GM23338 (cell line): Measurements from ENCODE around the gene PSMA8. TPM values are rescaled to one million over a fixed set of nuclear protein-coding genes. Genes with fewer than 3 reads are reported as not detected.

Experiments used
- ATAC-seq: fragments of 200-7000 bp; cut with Tn5 transposase; 3 replicates; pipeline ENCODE4 v1.9.1; 2020
- DNase-seq: peaks from one replicate; pipeline ENCODE4 v3.0.0-alpha.2; 2015; ENCODE audit warnings: low spot score
- H2AFZ ChIP-seq: fragments of 200-600 bp; sonication (generic); 2 replicates; pipeline ENCODE4 v1.8.0; 2016; ENCODE audit warnings: antibody characterized with exemption, mild to moderate bottlenecking, moderate library complexity
- H3F3A ChIP-seq: fragments of 200-600 bp; sonication (generic); replicated peaks from 2 replicates; pipeline ENCODE4 v1.8.0; 2017; ENCODE audit warnings: antibody characterized with exemption, mixed run types, low read depth
- H3K27ac ChIP-seq: fragments of 200-600 bp; sonication (generic); 2 replicates; pipeline ENCODE4 v1.6.1; 2016; ENCODE audit warnings: low read depth
- H3K27me3 ChIP-seq: fragments of 200-600 bp; sonication (generic); 2 replicates; pipeline ENCODE4 v1.8.0; 2016; ENCODE audit warnings: mild to moderate bottlenecking, mixed run types, moderate library complexity; ENCODE audit not compliant: insufficient read depth
- H3K36me3 ChIP-seq: fragments of 200-600 bp; sonication (generic); 2 replicates; pipeline ENCODE4 v1.8.0; 2016; ENCODE audit warnings: mild to moderate bottlenecking; ENCODE audit not compliant: insufficient read depth
- H3K4me1 ChIP-seq: fragments of 200-600 bp; sonication (generic); 2 replicates; pipeline ENCODE4 v1.8.0; 2016; ENCODE audit warnings: mild to moderate bottlenecking, moderate library complexity; ENCODE audit not compliant: insufficient read depth
- H3K4me2 ChIP-seq: fragments of 200-600 bp; sonication (generic); 2 replicates; pipeline ENCODE4 v1.7.1; 2017; ENCODE audit warnings: mixed run types
- H3K4me3 ChIP-seq: fragments of 200-600 bp; sonication (generic); 2 replicates; pipeline ENCODE4 v1.6.1; 2016; ENCODE audit warnings: mixed run types
- H3K79me2 ChIP-seq: fragments of 200-600 bp; sonication (generic); replicated peaks from 2 replicates; pipeline ENCODE4 v1.8.0; 2017; ENCODE audit warnings: mild to moderate bottlenecking; ENCODE audit not compliant: insufficient read depth
- H3K9me2 ChIP-seq: fragments of 200-600 bp; sonication (generic); 2 replicates; pipeline ENCODE4 v1.8.0; 2017; ENCODE audit not compliant: insufficient read depth
- H4K20me1 ChIP-seq: fragments of 200-600 bp; sonication (generic); replicated peaks from 2 replicates; pipeline ENCODE4 v1.8.0; 2017; ENCODE audit warnings: mild to moderate bottlenecking; ENCODE audit not compliant: insufficient read depth
- H3K27ac Mint-ChIP-seq: 2 replicates; pipeline ENCODE4 v1.8.0; 2020; ENCODE audit warnings: inconsistent platforms, mild to moderate bottlenecking, moderate library complexity, mixed read lengths
- H3K27me3 Mint-ChIP-seq: 3 replicates; pipeline ENCODE4 v1.8.0; 2022; ENCODE audit warnings: low read depth, mild to moderate bottlenecking, moderate library complexity, mixed read lengths, inconsistent platforms; ENCODE audit not compliant: insufficient read depth, poor library complexity
- H3K36me3 Mint-ChIP-seq: 3 replicates; pipeline ENCODE4 v1.8.0; 2021; ENCODE audit warnings: low read depth, mild to moderate bottlenecking, inconsistent platforms, moderate library complexity, mixed read lengths
- H3K4me1 Mint-ChIP-seq: 3 replicates; pipeline ENCODE4 v1.8.0; 2020; ENCODE audit warnings: mild to moderate bottlenecking, inconsistent platforms, mixed read lengths
- H3K4me3 Mint-ChIP-seq: 3 replicates; pipeline ENCODE4 v1.8.0; 2021; ENCODE audit warnings: moderate library complexity, mild to moderate bottlenecking, inconsistent platforms, mixed read lengths
- H3K9me3 Mint-ChIP-seq: 3 replicates; pipeline ENCODE4 v1.8.0; 2020; ENCODE audit warnings: moderate library complexity, mild to moderate bottlenecking, inconsistent platforms, mixed read lengths
- polyA plus RNA-seq: library from polyadenylated mRNA; unstranded; fragments of >200 nt; fragmentation: Nextera tagmentation; extraction: Ambion mirVana; gene quantifications from 2 replicates; pipeline ENCODE4 v1.2.1, GENCODE V29; 2016
- total RNA-seq: library from RNA; depleted of rRNA; stranded (reverse); fragments of >200 nt; shearing (Covaris generic); gene quantifications from 2 replicates; pipeline ENCODE4 v1.2.3, GENCODE V29; 2014
- TF ChIP-seq, protein P1 (sequence below), 2 experiments: fragments of 200-600 bp in 1 of 2; sonication (generic) in 1 of 2; conservative IDR thresholded peaks; 2 replicates each; pipeline versions ENCODE4 v1.5.1 to v1.6.1; 2016 to 2017; ENCODE audit warnings: antibody characterized with exemption in 2 of 2, low read depth in 2 of 2, mild to moderate bottlenecking in 2 of 2, moderate library complexity in 1 of 2
- TF ChIP-seq, protein P2 (sequence below): fragments of 250-450 bp; sonication (Bioruptor Pico); IDR thresholded peaks from 2 replicates; pipeline ENCODE4 v1.5.0; 2020; ENCODE audit warnings: mild to moderate bottlenecking, moderate library complexity

Gene PSMA8
- total and polyA plus RNA-seq, 2 experiments from 2014 or later: not detected

DNA sequence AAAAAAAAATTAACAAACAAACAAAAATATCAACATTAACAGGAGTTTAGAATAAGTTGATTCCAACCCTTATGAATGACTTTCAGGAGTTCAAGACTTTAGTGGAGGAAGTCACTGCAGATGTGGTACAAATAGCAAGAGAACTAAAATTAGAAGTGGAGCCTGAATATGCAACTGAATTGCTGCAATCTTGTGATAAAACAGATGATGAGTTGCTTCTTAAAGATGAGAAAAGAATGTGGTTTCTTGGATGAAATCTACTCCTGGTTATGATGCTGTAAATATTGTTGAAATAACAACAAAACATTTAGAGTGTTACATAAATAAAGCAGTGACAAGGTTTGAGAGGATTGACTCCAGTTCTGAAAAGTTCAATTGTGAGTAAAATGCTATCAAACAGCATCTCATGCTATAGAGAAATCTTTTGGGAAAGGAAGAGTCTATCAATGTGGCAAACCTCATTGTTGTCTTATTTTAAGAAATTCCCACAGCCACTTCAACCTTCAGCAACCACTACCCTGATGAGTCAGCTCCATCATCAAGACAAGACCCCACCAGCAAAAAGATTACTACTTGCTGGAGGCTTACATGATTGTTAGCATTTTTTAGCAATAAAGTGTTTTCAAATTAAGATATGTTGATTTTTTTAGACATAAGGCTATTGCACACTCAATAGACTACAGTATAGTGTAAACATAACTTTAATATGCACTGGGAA is 49.9 kb downstream of the PSMA8 start (continued):
- TF ChIP-seq, protein P1, sequence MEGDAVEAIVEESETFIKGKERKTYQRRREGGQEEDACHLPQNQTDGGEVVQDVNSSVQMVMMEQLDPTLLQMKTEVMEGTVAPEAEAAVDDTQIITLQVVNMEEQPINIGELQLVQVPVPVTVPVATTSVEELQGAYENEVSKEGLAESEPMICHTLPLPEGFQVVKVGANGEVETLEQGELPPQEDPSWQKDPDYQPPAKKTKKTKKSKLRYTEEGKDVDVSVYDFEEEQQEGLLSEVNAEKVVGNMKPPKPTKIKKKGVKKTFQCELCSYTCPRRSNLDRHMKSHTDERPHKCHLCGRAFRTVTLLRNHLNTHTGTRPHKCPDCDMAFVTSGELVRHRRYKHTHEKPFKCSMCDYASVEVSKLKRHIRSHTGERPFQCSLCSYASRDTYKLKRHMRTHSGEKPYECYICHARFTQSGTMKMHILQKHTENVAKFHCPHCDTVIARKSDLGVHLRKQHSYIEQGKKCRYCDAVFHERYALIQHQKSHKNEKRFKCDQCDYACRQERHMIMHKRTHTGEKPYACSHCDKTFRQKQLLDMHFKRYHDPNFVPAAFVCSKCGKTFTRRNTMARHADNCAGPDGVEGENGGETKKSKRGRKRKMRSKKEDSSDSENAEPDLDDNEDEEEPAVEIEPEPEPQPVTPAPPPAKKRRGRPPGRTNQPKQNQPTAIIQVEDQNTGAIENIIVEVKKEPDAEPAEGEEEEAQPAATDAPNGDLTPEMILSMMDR (conservative IDR thresholded peaks at IDR 0.05; ENCODE audit: low read depth in 2 of 2): no peak

DNA sequence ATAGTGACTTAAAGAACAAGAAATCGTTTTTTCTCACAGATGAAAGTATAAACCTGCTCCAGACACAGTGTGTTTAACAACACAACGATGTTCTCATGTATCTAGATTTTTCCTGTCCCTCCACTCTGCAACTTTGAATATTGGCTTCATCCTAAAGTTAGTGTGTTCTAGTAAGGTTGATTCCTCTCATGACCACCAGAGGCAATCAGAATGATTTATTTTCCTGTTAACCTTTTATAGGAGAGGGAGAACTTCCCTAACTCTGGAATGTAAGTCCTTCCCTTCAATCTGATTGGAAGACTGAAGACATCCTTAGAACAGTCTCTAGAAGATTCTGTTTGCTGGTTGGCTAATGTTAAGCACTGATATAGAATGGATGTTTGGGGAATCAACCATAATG is 51.6 kb downstream of the PSMA8 start:
- Histone ChIP-seq H3K4me1 (no peaks in the 10 kb centered on the region), H3K27ac (no peak overlapping the region), H3K79me2 (no peaks in the 10 kb centered on the region), H4K20me1 (no peaks in the 10 kb centered on the region), H3K9me2 (no peaks in the 10 kb centered on the region), H3K4me3 (no peak overlapping the region), H3F3A (no peaks in the 10 kb centered on the region), H3K36me3 (no peaks in the 10 kb centered on the region), H2AFZ (no peak overlapping the region), H3K4me2 (no peak overlapping the region), H3K27me3 (no peaks in the 10 kb centered on the region)
- H3K27ac Mint-ChIP-seq: no peak overlapping the region
- H3K27me3 Mint-ChIP-seq: peaks cover 3% of the 10 kb centered on the region
- H3K36me3 Mint-ChIP-seq: no peaks in the 10 kb centered on the region
- ATAC-seq (peak; percentile 85), DNase-seq (peak; percentile 73)
- TF ChIP-seq, protein P1 (conservative IDR thresholded peaks at IDR 0.05; ENCODE audit: low read depth in 2 of 2): peak in 1 of 2 experiments; percentile 54; a peak in 3 of 4 replicates
- TF ChIP-seq, protein P2, sequence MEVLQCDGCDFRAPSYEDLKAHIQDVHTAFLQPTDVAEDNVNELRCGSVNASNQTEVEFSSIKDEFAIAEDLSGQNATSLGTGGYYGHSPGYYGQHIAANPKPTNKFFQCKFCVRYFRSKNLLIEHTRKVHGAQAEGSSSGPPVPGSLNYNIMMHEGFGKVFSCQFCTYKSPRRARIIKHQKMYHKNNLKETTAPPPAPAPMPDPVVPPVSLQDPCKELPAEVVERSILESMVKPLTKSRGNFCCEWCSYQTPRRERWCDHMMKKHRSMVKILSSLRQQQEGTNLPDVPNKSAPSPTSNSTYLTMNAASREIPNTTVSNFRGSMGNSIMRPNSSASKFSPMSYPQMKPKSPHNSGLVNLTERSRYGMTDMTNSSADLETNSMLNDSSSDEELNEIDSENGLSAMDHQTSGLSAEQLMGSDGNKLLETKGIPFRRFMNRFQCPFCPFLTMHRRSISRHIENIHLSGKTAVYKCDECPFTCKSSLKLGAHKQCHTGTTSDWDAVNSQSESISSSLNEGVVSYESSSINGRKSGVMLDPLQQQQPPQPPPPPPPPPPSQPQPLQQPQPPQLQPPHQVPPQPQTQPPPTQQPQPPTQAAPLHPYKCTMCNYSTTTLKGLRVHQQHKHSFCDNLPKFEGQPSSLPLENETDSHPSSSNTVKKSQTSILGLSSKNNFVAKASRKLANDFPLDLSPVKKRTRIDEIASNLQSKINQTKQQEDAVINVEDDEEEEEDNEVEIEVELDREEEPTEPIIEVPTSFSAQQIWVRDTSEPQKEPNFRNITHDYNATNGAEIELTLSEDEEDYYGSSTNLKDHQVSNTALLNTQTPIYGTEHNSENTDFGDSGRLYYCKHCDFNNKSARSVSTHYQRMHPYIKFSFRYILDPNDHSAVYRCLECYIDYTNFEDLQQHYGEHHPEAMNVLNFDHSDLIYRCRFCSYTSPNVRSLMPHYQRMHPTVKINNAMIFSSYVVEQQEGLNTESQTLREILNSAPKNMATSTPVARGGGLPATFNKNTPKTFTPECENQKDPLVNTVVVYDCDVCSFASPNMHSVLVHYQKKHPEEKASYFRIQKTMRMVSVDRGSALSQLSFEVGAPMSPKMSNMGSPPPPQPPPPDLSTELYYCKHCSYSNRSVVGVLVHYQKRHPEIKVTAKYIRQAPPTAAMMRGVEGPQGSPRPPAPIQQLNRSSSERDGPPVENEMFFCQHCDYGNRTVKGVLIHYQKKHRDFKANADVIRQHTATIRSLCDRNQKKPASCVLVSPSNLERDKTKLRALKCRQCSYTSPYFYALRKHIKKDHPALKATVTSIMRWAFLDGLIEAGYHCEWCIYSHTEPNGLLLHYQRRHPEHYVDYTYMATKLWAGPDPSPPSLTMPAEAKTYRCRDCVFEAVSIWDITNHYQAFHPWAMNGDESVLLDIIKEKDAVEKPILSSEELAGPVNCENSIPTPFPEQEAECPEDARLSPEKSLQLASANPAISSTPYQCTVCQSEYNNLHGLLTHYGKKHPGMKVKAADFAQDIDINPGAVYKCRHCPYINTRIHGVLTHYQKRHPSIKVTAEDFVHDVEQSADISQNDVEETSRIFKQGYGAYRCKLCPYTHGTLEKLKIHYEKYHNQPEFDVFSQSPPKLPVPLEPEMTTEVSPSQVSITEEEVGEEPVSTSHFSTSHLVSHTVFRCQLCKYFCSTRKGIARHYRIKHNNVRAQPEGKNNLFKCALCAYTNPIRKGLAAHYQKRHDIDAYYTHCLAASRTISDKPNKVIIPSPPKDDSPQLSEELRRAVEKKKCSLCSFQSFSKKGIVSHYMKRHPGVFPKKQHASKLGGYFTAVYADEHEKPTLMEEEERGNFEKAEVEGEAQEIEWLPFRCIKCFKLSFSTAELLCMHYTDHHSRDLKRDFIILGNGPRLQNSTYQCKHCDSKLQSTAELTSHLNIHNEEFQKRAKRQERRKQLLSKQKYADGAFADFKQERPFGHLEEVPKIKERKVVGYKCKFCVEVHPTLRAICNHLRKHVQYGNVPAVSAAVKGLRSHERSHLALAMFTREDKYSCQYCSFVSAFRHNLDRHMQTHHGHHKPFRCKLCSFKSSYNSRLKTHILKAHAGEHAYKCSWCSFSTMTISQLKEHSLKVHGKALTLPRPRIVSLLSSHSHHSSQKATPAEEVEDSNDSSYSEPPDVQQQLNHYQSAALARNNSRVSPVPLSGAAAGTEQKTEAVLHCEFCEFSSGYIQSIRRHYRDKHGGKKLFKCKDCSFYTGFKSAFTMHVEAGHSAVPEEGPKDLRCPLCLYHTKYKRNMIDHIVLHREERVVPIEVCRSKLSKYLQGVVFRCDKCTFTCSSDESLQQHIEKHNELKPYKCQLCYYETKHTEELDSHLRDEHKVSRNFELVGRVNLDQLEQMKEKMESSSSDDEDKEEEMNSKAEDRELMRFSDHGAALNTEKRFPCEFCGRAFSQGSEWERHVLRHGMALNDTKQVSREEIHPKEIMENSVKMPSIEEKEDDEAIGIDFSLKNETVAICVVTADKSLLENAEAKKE (CRISPR knock-in tag): no peak
- no peak overlapping the region for H3K4me3 Mint-ChIP-seq
- H3K9me3 Mint-ChIP-seq: no peaks in the 10 kb centered on the region
- no peaks in the 10 kb centered on the region for H3K4me1 Mint-ChIP-seq
